HUES64 (cell line): ENCODE data around the gene FAM89A.

Source experiments
- H3K27ac ChIP-seq: 2 replicates; pipeline ENCODE4 v1.7.0; 2013; ENCODE audit warnings: low read depth, low read length, inconsistent platforms
- H3K27me3 ChIP-seq: 2 replicates; pipeline ENCODE4 v1.6.1; 2013; ENCODE audit warnings: mild to moderate bottlenecking, low read length; ENCODE audit not compliant: insufficient read depth
- H3K36me3 ChIP-seq: 2 replicates; pipeline ENCODE4 v1.6.1; 2013; ENCODE audit warnings: mild to moderate bottlenecking, low read length; ENCODE audit not compliant: insufficient read depth
- H3K4me1 ChIP-seq: 2 replicates; pipeline ENCODE4 v1.6.1; 2013; ENCODE audit warnings: mild to moderate bottlenecking, low read length, moderate library complexity; ENCODE audit not compliant: insufficient read depth
- H3K4me3 ChIP-seq: 2 replicates; pipeline ENCODE4 v1.5.1; 2013; ENCODE audit warnings: mild to moderate bottlenecking, low read length, moderate library complexity
- H3K9ac ChIP-seq: 2 replicates; pipeline ENCODE4 v1.6.1; 2013; ENCODE audit warnings: mild to moderate bottlenecking, low read depth, low read length
- H3K9me3 ChIP-seq: 2 replicates; pipeline ENCODE4 v1.6.1; 2013; ENCODE audit warnings: low read depth, low read length; ENCODE audit not compliant: insufficient read depth
- whole genome bisulfite sequencing: fragments of 150-250, 120-280 bp; methylation state at CpG from one replicate; pipeline ENCODE4 v1.1.7; 2013; ENCODE audit warnings: missing lambda C conversion rate; 5-methylcytosine and 5-hydroxymethylcytosine counted together

The FAM89A gene

GRCh38 chr1:231070758-231071444 lies 30.8 kb upstream of the FAM89A start:
- Histone ChIP-seq H3K27me3 (no peaks in the 10 kb centered on the region), H3K36me3 (no peaks in the 10 kb centered on the region), H3K27ac (no peak overlapping the region), H3K4me1 (no peaks in the 10 kb centered on the region), H3K9ac (no peak overlapping the region), H3K4me3 (no peak overlapping the region), H3K9me3 (no peaks in the 10 kb centered on the region)
- WGBS, result 69% methylated on average over 5 of the region's 8 CpGs

- WGBS, result 83% methylated on average over 8 of the region's 8 CpGs
These were observed 29.3 kb upstream of the FAM89A start for GRCh38 chr1:231069333-231069732.

GRCh38 chr1:231068762-231069161 lies 28.7 kb upstream of the FAM89A start:
- Histone ChIP-seq H3K4me1 (no peaks in the 10 kb centered on the region), H3K9ac (no peak overlapping the region), H3K27ac (no peak overlapping the region), H3K4me3 (no peak overlapping the region), H3K36me3 (no peaks in the 10 kb centered on the region), H3K27me3 (no peaks in the 10 kb centered on the region), H3K9me3 (no peaks in the 10 kb centered on the region)
- WGBS, result 78% methylated on average over 4 of the region's 4 CpGs

More at GRCh38 chr1:231069333-231069732, 29.3 kb upstream of the FAM89A start:
- Histone ChIP-seq H3K27me3 (no peaks in the 10 kb centered on the region), H3K36me3 (no peaks in the 10 kb centered on the region), H3K4me3 (no peak overlapping the region), H3K9me3 (no peaks in the 10 kb centered on the region), H3K27ac (no peak overlapping the region), H3K4me1 (no peaks in the 10 kb centered on the region), H3K9ac (no peak overlapping the region)

GRCh38 chr1:231065510-231066241 lies 25.6 kb upstream of the FAM89A start:
- H3K4me3 ChIP-seq, result no peak overlapping the region
- H3K27ac ChIP-seq, result no peak overlapping the region

GRCh38 chr1:231064418-231064817 lies 24.4 kb upstream of the FAM89A start:
- Histone ChIP-seq H3K9me3 (no peaks in the 10 kb centered on the region), H3K27ac (no peak overlapping the region), H3K4me1 (no peaks in the 10 kb centered on the region; the same call in 1 of the 2 replicates), H3K27me3 (no peaks in the 10 kb centered on the region), H3K9ac (no peak overlapping the region), H3K4me3 (no peak overlapping the region), H3K36me3 (no peaks in the 10 kb centered on the region)
- 93% methylated on average over 3 of the region's 3 CpGs for WGBS

More at GRCh38 chr1:231065510-231066241, 25.6 kb upstream of the FAM89A start:
- H3K9ac ChIP-seq, result no peak overlapping the region
- no peaks in the 10 kb centered on the region; the same call in 1 of the 2 replicates for H3K4me1 ChIP-seq
- no peaks in the 10 kb centered on the region for H3K9me3 ChIP-seq
- no peaks in the 10 kb centered on the region for H3K27me3 ChIP-seq
- no peaks in the 10 kb centered on the region for H3K36me3 ChIP-seq
- 84% methylated on average over 11 of the region's 11 CpGs for WGBS

GRCh38 chr1:231063331-231063730 lies 23.3 kb upstream of the FAM89A start:
- no peak overlapping the region for H3K27ac ChIP-seq
- H3K27me3 ChIP-seq, result 0 out of 2 replicates have a peak, but pooled peaks cover 3% of the 10 kb centered on the region
- no peak overlapping the region for H3K9ac ChIP-seq
- no peak overlapping the region for H3K4me3 ChIP-seq
- 92% methylated on average over 5 of the region's 6 CpGs for whole genome bisulfite sequencing
- H3K36me3 ChIP-seq, result no peaks in the 10 kb centered on the region
- H3K4me1 ChIP-seq, result no peaks in the 10 kb centered on the region; the same call in 1 of the 2 replicates
- H3K9me3 ChIP-seq, result no peaks in the 10 kb centered on the region

- Histone ChIP-seq H3K36me3 (no peaks in the 10 kb centered on the region), H3K4me3 (no peak overlapping the region), H3K27ac (no peak overlapping the region), H3K9ac (no peak overlapping the region), H3K4me1 (no peaks in the 10 kb centered on the region; the same call in 1 of the 2 replicates), H3K9me3 (no peaks in the 10 kb centered on the region), H3K27me3 (0 out of 2 replicates have a peak, but pooled peaks cover 3% of the 10 kb centered on the region)
- 89% methylated on average over 11 of the region's 11 CpGs for WGBS
These were observed 22.6 kb upstream of the FAM89A start for GRCh38 chr1:231062500-231063270.

GRCh38 chr1:231059566-231060193 lies 19.6 kb upstream of the FAM89A start:
- Histone ChIP-seq H3K9me3 (no peaks in the 10 kb centered on the region), H3K4me1 (no peaks in the 10 kb centered on the region; the same call in 1 of the 2 replicates), H3K4me3 (no peak overlapping the region), H3K9ac (no peak overlapping the region), H3K36me3 (no peaks in the 10 kb centered on the region), H3K27ac (no peak overlapping the region), H3K27me3 (0 out of 2 replicates have a peak, but pooled peaks cover 5% of the 10 kb centered on the region)
- 100% methylated on average over 1 of the region's 1 CpG for WGBS

- Histone ChIP-seq H3K27ac (no peak overlapping the region), H3K36me3 (no peaks in the 10 kb centered on the region)
- WGBS, result 83% methylated on average over 8 of the region's 8 CpGs
These were observed 18.5 kb upstream of the FAM89A start for GRCh38 chr1:231058416-231059109.

GRCh38 chr1:231057410-231057809 lies 17.4 kb upstream of the FAM89A start:
- WGBS, result 85% methylated on average over 3 of the region's 3 CpGs
- H3K36me3 ChIP-seq, result no peaks in the 10 kb centered on the region
- no peak overlapping the region for H3K4me3 ChIP-seq
- H3K27me3 ChIP-seq, result peaks cover 8% of the 10 kb centered on the region; the same call in 1 of the 2 replicates
- H3K4me1 ChIP-seq, result no peaks in the 10 kb centered on the region
- no peak overlapping the region for H3K9ac ChIP-seq
- no peaks in the 10 kb centered on the region for H3K9me3 ChIP-seq
- H3K27ac ChIP-seq, result no peak overlapping the region

More at GRCh38 chr1:231058416-231059109, 18.5 kb upstream of the FAM89A start:
- H3K9me3 ChIP-seq, result no peaks in the 10 kb centered on the region
- no peak overlapping the region for H3K4me3 ChIP-seq
- H3K27me3 ChIP-seq, result peaks cover 7% of the 10 kb centered on the region; the same call in 1 of the 2 replicates
- H3K9ac ChIP-seq, result no peak overlapping the region
- no peaks in the 10 kb centered on the region; the same call in 1 of the 2 replicates for H3K4me1 ChIP-seq
